NCI-H460 (cell line): ENCODE data around the gene RASD1. TPM values are rescaled to one million over a fixed set of nuclear protein-coding genes. Genes with fewer than 3 reads are reported as not detected.

Source experiments
- DNase-seq: peaks from one replicate; pipeline ENCODE4 v3.0.0-alpha.2; 2016; ENCODE audit warnings: low read depth; ENCODE audit errors: extremely low read depth
- polyA plus RNA-seq: library from polyadenylated mRNA; depleted of rRNA; stranded (reverse); fragments of >200 nt; gene quantifications from 2 replicates; pipeline ENCODE4 v1.2.3, GENCODE V29; 2014; cell fraction: nucleus; rRNA removed
- total RNA-seq: library from RNA; depleted of rRNA; stranded (reverse); fragments of >200 nt; shearing (Covaris generic); gene quantifications from 2 replicates; pipeline ENCODE4 v1.2.3, GENCODE V29; 2014; rRNA removed

The RASD1 gene
- 0.63 and 0.94 TPM in 2 replicates for total RNA-seq
- not detected in 2 replicates for polyA plus RNA-seq

DNA sequence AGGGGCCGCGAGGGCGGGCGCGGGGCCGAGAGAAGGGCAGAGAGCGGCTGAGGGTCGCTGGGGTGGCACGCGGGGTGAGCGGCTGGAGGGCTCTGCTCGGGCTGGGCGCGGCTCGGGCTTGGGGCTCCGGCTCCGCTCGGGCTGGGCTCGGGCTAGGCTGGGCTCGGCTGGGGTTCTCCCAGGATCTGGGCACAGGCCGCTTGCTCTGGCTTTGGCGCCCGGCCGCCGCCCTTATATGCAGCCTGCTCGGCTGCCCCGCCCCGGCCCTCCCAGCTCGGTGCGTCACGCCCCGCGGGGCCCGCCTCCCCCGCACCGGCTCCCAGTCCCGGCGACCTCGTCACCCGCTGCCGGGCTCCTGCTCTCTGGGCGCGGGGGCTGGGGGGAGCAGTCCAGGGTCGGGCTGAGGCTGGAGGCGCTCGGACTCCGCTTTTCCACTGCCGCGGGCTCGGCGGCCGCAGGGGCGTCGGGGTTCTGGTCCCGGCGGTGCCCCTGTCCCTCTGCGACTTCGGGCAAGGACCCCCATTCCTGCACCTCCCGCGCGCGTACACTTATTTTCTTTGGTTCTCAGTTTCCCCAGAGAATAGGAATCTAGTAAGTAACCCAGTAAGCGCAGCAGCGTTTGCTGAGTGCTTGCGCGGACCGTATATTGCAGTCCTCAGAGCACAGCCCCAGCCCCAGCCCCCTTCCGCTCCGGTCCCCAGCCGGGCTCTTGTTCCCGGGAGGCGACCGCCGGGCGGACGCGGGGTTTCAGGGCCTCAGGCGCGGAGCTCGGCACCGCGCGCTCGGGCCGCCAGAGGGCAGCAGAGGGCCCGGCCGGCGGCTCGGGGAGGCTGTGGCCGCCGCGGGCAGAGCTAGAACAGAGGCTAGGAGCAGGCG lies at the start of gene RASD1:
Gene RASD1 (minus strand): TSS at position 207 of the 876 bp plus-strand sequence. CDS start 214 bp downstream, outside the sequence.
- peak; percentile 79 for DNase-seq

DNA sequence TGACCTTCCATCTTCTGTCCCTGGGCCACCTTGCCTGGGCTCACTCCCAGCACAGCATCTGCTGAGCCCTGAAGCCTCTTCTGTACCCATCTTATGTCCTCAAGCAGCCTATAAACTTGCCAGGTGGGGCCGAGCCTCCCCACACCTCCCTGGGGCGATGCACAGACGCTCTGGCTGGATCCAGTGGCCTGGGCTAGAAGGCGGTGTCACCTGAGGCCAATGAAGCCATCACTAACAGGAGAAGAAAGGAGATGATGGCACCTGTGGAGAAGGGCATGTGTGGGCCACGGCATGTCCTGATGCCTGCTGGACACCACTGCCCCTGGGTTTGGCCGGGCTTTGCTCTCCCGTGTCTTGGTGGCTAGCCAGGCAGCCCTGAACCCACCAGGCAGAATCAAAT lies 49.8 kb upstream of the RASD1 start:
- DNase-seq: no peak

- DNase-seq: no peak
Observed at GRCh38 chr17:17545031-17545820, 49.0 kb upstream of the RASD1 start.

GRCh38 chr17:17542906-17543635 lies 46.9 kb upstream of the RASD1 start:
- no peak for DNase-seq

DNA sequence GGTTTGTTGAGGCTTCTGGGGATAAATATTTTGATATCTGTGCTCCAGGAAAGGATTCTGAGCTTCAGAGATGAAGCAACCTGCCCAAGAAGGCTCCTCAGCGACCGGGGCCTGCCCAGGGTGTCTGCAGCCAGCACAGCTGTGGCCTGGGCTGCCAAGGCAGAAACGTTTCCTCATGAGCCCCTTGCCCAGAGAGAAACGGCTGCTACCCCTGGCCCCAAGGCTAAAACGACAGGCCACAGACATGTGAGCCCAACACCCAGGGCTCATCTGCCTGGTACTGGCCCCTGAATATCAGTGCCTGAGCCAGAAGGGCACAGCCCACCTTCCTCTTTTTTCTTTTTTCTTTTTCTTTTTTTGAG lies 45.4 kb upstream of the RASD1 start:
- DNase-seq: no peak

GRCh38 chr17:17540935-17541639 lies 44.9 kb upstream of the RASD1 start:
- DNase-seq: no peak

- DNase-seq: no peak
Observed at GRCh38 chr17:17540278-17540906, 44.2 kb upstream of the RASD1 start.

DNA sequence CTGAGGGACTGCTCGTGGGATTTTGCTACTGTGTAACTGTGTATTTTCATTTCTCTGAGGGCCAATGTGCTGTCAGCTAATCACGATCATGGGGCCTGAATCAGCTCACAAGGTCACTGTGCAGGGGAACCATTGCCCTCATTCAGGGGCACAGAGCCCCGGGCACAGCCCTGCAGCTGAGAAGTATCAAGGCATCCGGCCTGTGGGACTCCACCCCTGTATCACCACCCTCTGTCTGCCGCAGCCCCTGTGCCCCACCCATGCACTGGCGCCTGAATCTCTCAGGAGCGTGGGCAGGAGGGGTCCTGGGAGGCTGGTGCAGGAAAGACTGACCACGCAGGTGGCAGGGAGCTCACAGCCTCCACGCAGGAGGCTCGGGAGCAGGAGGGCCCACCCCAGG lies 43.4 kb upstream of the RASD1 start:
- no peak for DNase-seq

GRCh38 chr17:17538417-17539391 lies 42.5 kb upstream of the RASD1 start:
- DNase-seq: peak; percentile 11

GRCh38 chr17:17537311-17538099 lies 41.3 kb upstream of the RASD1 start:
- no peak for DNase-seq

GRCh38 chr17:17536702-17537101 lies 40.5 kb upstream of the RASD1 start:
- DNase-seq: no peak

- DNase-seq: peak; percentile 85
Observed at GRCh38 chr17:17535957-17536356, 39.8 kb upstream of the RASD1 start.

DNA sequence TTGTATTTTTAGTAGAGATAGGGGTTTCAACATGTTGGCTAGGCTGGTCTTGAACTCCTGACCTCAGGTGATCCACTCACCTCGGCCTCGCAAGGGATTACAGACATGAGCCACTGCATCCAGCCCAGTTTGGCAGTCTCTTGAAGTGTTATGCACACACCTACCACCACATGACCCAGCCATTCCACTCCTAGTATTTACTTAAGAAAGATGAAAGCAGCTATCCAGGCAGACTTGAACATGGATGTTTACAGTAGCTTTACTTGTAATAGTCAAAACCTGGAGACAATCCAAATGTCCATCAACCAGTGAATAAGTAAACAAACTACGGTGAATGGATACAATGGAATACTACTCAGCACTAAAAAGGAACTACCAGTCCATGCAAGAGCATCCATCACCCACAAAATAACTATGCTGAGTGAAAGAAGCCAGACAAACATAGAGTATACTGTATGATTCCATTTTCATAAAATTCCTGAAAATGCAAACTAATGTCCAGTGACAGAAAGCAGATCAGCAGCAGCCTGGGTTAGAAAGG lies 37.8 kb upstream of the RASD1 start:
- DNase-seq: no peak

- DNase-seq: no peak
Observed at GRCh38 chr17:17532991-17533390, 36.8 kb upstream of the RASD1 start.

DNA sequence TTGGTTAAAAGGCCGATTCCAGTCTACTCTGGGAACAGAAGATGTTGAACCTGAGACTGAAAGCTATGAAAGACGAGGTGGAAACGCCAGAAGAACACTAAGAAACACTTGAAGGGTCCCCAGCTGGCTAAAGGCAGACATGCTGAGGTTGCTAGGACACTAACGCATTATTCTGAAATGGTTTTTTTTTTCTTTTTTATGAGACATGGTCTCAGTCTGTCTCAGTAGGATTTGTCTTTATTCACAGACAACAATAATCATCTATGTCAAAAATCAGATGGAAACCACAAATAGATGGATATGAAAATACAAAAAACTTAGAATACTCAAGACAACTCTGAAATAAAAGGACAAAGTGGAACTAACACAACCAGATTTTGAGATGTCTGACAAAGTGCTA lies 35.0 kb upstream of the RASD1 start:
- no peak for DNase-seq

DNA sequence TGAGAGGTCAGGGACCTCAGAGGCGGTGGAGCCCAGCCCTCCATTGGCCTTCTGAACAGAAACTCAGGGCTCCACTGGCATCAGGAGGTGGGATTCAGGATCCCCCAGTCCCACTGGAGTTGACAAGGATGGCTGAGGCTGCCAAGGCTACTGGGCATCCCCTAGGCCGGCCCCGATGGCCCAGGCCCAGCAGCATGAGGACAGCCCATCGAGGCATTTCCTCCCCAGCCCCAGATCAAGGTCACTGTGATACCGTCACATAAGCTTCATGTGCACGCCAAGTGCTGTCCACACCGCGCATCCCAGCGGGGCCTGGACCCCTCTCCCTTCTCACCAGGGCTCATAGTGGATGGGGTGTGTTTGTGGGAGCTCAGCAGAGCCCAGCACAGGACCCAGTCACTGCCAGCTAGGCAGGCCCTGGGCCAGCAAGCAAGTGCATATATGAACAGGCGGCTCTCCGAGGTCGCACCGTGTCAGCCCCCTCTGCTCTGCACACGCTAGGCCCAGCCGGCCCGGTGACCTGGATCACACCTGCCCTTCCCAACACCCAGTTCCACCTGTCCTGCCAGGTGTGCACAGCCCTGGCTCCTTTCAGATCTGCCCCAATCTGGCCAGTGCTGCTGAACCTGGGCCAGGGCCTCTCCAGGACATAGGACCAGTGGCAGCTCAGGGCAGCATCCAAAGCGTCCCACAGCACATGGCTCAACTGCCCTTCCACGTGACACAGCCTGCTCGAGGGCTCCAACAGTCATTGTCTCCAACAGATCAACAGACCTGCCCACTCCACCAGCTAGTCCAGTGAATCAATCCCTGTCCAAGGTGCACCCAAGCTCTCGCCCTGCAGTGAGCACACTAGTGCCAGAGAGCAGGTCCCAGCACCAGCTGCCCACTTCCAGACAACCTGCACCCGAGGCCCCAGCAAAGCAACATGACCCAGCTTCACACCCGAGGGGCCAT lies 32.8 kb upstream of the RASD1 start:
- DNase-seq: no peak
